Astrocyte of the cerebellum (primary cell): ENCODE results near the gene FLT4.

Source experiments
- DNase-seq: peaks from one replicate; pipeline ENCODE4 v3.0.0-alpha.2; 2011; ENCODE audit warnings: low read depth
- H3K4me3 ChIP-seq: 2 replicates; pipeline ENCODE4 v1.5.1; 2011; ENCODE audit warnings: mild to moderate bottlenecking, low read depth, low read length, moderate library complexity
- in situ Hi-C: cut with HindIII; loops from 2 replicates; pipeline ENCODE4 v1.10.0; 2017; ENCODE audit warnings: low sequenced_read_pairs
- TF ChIP-seq, protein P1 (sequence below): IDR thresholded peaks from 2 replicates; pipeline ENCODE4 v1.5.1; 2012; ENCODE audit warnings: low read length, low read depth, moderate library complexity, mild to moderate bottlenecking; ENCODE audit errors: missing control alignments

Gene FLT4

DNA sequence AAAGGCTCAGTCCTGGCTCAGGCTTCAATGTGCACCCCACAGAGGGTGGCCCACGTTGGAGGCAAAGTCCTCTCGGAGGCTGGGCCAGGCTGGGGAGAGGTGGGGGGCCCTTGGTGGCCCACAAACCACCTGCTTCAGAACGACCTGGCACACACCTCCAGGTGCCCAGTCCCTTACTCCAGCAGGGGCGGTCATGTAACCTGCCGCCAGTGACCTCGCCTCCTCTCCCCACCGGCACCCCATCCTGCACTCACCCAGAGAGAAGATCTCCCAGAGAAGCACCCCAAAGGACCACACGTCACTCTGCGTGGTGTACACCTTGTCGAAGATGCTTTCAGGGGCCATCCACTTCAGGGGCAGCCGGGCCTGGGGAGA, 35.6 kb downstream of the FLT4 start:
- in situ Hi-C loops, result no loop called here
- DNase-seq, result no peak
- H3K4me3 ChIP-seq, result no peak overlapping the region
- TF ChIP-seq, protein P1, sequence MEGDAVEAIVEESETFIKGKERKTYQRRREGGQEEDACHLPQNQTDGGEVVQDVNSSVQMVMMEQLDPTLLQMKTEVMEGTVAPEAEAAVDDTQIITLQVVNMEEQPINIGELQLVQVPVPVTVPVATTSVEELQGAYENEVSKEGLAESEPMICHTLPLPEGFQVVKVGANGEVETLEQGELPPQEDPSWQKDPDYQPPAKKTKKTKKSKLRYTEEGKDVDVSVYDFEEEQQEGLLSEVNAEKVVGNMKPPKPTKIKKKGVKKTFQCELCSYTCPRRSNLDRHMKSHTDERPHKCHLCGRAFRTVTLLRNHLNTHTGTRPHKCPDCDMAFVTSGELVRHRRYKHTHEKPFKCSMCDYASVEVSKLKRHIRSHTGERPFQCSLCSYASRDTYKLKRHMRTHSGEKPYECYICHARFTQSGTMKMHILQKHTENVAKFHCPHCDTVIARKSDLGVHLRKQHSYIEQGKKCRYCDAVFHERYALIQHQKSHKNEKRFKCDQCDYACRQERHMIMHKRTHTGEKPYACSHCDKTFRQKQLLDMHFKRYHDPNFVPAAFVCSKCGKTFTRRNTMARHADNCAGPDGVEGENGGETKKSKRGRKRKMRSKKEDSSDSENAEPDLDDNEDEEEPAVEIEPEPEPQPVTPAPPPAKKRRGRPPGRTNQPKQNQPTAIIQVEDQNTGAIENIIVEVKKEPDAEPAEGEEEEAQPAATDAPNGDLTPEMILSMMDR, result no peak

DNA sequence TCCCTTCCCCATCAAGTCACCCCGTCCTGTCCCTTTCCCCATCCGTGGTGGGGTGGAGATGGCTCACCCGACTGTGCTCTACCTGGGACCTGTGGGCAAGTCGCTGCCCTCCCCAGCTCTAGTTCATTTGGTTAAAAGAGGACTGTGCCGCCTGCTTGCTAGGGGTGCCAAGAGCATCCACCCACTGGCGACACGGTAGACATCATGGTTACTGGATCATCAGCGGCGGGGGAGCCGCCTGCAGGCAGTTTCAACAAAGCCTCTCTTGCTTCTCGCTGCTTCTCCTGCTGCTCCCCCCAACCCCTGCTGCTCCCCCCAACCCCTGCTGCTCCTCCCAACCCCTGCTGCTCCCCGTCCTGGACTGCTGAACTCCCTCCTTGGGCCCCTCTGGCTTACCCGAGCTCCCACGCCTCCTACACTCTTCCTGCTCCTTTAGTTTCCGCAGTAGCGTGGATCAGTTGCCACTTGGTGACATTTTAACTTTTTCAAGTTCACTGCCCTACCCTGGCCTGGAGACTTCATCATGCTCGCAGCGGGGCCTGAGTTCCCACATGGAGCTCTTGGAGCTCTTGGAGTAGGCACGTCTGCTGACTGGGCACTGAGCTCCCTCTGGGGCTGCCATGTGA, 36.1 kb downstream of the FLT4 start:
- no peak overlapping the region for H3K4me3 ChIP-seq
- TF ChIP-seq, protein P1, result no peak
- in situ Hi-C loops, result no loop called here
- DNase-seq, result no peak

DNA sequence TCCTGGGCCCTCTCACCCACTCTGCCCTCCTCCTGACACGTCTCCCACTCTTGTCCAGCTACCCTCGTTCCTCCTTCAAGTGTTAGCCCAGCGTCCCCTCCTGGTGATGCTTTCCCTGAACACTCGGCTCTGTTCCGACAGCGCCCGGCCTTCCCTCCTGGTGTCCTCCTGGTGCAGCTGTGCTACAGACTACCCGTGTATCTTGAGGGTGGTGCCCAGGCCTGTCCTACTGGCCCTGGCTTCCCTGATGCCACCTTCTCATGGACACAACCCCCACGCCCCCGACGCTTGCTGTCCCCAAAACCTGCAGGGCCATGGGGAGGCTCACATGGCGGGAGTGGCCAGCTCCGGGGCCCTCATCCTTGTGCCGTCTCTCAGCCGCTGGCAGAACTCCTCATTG, 36.7 kb downstream of the FLT4 start:
- TF ChIP-seq, protein P1, result no peak
- no peak overlapping the region for H3K4me3 ChIP-seq
- no peak for DNase-seq
- in situ Hi-C loops, result no loop called here

DNA sequence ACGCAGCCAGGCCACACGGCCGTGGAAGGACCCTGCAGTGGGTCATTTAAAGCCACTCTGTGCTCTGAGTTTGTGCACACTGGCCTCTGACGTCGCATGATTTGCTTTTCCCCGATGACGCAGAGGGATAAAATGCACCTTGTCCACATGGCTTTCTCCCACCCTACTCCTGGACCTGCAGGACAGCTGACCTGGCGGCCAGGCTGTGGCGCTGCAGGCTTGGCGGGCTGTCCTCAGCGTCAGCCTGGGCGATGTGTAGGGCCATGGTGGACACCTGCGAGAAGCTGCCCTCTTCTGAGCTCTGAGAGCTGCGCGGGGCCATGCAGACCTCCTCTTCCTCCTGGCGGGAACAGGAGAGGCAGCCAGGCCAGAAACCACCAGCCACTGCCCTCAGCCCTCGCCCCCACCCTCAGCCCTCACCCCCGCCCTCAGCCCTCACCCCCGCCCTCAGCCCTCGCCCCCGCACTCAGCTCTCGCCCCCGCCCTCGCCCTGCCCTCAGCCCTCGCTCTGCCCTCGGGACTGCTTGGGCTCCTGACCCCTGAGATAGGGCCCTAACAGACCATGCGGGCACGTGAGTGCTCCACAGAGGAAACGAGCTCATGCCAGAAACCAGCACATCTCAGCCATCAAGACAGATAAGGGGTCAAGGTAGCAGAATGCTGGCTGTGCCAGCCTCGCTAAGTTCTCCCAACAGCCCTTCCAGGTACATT, 38.1 kb downstream of the FLT4 start:
- in situ Hi-C loops, result no loop called here
- TF ChIP-seq, protein P1, result no peak
- H3K4me3 ChIP-seq, result no peak overlapping the region
- DNase-seq, result no peak

DNA sequence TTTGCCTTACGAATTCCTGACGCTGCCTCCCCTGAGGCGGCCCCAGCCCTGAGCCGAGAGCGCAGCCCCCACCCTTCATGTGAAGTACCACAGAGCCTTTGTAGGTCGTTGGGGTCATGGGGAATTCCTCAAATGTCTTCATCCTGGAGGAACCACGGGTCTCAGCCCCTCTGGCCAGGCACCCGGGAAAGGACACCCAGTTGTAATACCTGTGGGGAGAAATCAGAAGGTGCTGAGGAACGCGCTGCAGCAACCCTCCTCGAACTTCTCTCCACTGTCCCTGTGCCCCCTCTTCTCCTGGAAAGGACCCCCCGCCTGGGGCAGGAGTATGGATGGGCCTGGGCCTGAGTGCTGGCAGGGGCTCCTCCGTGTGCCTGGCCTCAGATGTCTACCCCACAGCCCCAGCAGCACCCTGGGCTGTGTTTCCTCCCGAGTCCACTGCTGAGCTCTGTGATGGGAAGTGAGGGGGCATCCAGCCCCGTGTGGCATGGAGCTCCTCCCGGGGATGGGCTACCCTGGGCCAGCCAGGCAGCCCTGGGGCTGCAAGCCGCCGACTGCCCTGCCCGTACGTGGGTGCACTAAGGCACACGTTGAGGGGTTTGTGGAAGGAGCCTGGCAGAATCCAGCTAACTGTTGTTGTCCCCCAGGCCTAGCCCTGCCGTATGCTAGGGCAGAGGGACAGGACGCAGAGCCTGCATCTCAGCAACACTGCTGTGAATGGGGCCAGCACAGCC, 39.4 kb downstream of the FLT4 start:
- no peak overlapping the region for H3K4me3 ChIP-seq
- TF ChIP-seq, protein P1, result no peak
- in situ Hi-C loops, result no loop called here
- DNase-seq, result no peak

DNA sequence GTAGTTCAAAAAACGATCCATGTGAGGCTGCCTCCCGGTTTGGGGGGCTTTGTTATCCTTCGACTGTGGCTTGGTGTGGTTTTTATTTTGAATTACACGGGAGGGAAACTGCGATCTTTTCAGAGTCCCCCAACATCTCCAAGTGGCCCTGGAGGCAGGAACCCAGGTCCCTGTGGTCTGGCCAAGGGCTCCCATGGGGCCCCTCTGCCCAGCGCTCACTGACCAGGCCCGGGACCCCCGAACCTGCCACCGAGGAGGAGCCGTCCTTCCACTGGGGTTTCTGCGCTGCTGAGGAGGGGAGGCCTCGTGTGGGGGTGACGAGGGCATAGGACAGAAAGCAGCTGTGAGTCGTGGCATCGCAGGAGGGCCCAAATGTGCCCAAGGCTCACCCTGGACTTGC, 40.0 kb downstream of the FLT4 start:
- no peak for DNase-seq
- in situ Hi-C loops, result no loop called here
- H3K4me3 ChIP-seq, result no peak overlapping the region
- TF ChIP-seq, protein P1, result no peak
